ENCODE results near the gene STARD13.

STARD13 gene

GRCh38 chr13:33285420-33286124 lies at the start of gene STARD13:
Gene STARD13 (minus strand): TSS chr13:33285755. CDS start chr13:33285638, 117 bp downstream.
- peak in 1 of 2 donors; percentile 4 for DNase-seq (ENCODE audit: low read depth in 1 of 2, low spot score in 1 of 2)

- no peak for DNase-seq (ENCODE audit: low read depth in 1 of 2, low spot score in 1 of 2)
Measured at GRCh38 chr13:33334831-33335230, 49.3 kb upstream of the STARD13 start.

GRCh38 chr13:33331962-33332361 lies 46.4 kb upstream of the STARD13 start:
- no peak for DNase-seq (ENCODE audit: low read depth in 1 of 2, low spot score in 1 of 2)

GRCh38 chr13:33330483-33330882 lies 44.9 kb upstream of the STARD13 start:
- DNase-seq (ENCODE audit: low read depth in 1 of 2, low spot score in 1 of 2): no peak

- DNase-seq (ENCODE audit: low read depth in 1 of 2, low spot score in 1 of 2): no peak
Measured at GRCh38 chr13:33328701-33329100, 43.1 kb upstream of the STARD13 start.

- DNase-seq (ENCODE audit: low read depth in 1 of 2, low spot score in 1 of 2): no peak
Measured at GRCh38 chr13:33326723-33327122, 41.2 kb upstream of the STARD13 start.

GRCh38 chr13:33326246-33326645 lies 40.7 kb upstream of the STARD13 start:
- no peak for DNase-seq (ENCODE audit: low read depth in 1 of 2, low spot score in 1 of 2)

- no peak for DNase-seq (ENCODE audit: low read depth in 1 of 2, low spot score in 1 of 2)
Measured at GRCh38 chr13:33323801-33324510, 38.4 kb upstream of the STARD13 start.

- no peak for DNase-seq (ENCODE audit: low read depth in 1 of 2, low spot score in 1 of 2)
Measured at GRCh38 chr13:33322965-33323668, 37.6 kb upstream of the STARD13 start.

- DNase-seq (ENCODE audit: low read depth in 1 of 2, low spot score in 1 of 2): no peak
Measured at GRCh38 chr13:33322543-33322809, 36.9 kb upstream of the STARD13 start.

GRCh38 chr13:33321686-33322542 lies 36.4 kb upstream of the STARD13 start:
- DNase-seq (ENCODE audit: low read depth in 1 of 2, low spot score in 1 of 2): no peak

GRCh38 chr13:33319859-33320258 lies 34.3 kb upstream of the STARD13 start:
- DNase-seq (ENCODE audit: low read depth in 1 of 2, low spot score in 1 of 2): no peak

GRCh38 chr13:33318744-33319143 lies 33.2 kb upstream of the STARD13 start:
- DNase-seq (ENCODE audit: low read depth in 1 of 2, low spot score in 1 of 2): no peak

GRCh38 chr13:33318037-33318436 lies 32.5 kb upstream of the STARD13 start:
- DNase-seq (ENCODE audit: low read depth in 1 of 2, low spot score in 1 of 2): no peak

GRCh38 chr13:33316890-33317289 lies 31.3 kb upstream of the STARD13 start:
- DNase-seq (ENCODE audit: low read depth in 1 of 2, low spot score in 1 of 2): no peak

GRCh38 chr13:33313504-33313903 lies 27.9 kb upstream of the STARD13 start:
- no peak for DNase-seq (ENCODE audit: low read depth in 1 of 2, low spot score in 1 of 2)

GRCh38 chr13:33312861-33313212 lies 27.3 kb upstream of the STARD13 start:
- no peak for DNase-seq (ENCODE audit: low read depth in 1 of 2, low spot score in 1 of 2)

GRCh38 chr13:33312150-33312860 lies 26.8 kb upstream of the STARD13 start:
- DNase-seq (ENCODE audit: low read depth in 1 of 2, low spot score in 1 of 2): no peak

GRCh38 chr13:33311040-33311439 lies 25.5 kb upstream of the STARD13 start:
- DNase-seq (ENCODE audit: low read depth in 1 of 2, low spot score in 1 of 2): no peak

GRCh38 chr13:33310245-33311038 lies 24.9 kb upstream of the STARD13 start:
- DNase-seq (ENCODE audit: low read depth in 1 of 2, low spot score in 1 of 2): no peak
